GM21723 (cell line): ENCODE measurements around the gene SLC37A4.
"Not testable (repeated sequence)": the region's sequence is repeated elsewhere in the genome, so short reads cannot be mapped to it uniquely, and the experiment has no call there.

Source experiments
- ATAC-seq: cut with Tn5 transposase; IDR thresholded peaks from one replicate; pipeline ENCODE4 v1.9.1; 2021; ENCODE audit warnings: mild to moderate bottlenecking, moderate library complexity; ENCODE audit not compliant: unreplicated experiment

SLC37A4 gene

GRCh38 chr11:119042927-119043326 is 12.2 kb upstream of the SLC37A4 start:
- no peak for ATAC-seq

GRCh38 chr11:119041821-119042514 is 11.3 kb upstream of the SLC37A4 start:
- no peak for ATAC-seq

GRCh38 chr11:119039471-119039870 is 8.8 kb upstream of the SLC37A4 start:
- not testable (repeated sequence) for ATAC-seq

- ATAC-seq: no peak
These were observed 8.2 kb upstream of the SLC37A4 start for GRCh38 chr11:119038884-119039283.

- ATAC-seq: no peak
These were observed 4.1 kb upstream of the SLC37A4 start for GRCh38 chr11:119034813-119035212.

GRCh38 chr11:119033421-119033820 is 2.7 kb upstream of the SLC37A4 start:
- ATAC-seq: not testable (repeated sequence)

- no peak for ATAC-seq
These were observed 1.2 kb upstream of the SLC37A4 start for GRCh38 chr11:119031912-119032280.

GRCh38 chr11:119030029-119030328 is 698 bp downstream of the SLC37A4 start:
- peak; percentile 26 for ATAC-seq

GRCh38 chr11:119029340-119030028 is 1.2 kb downstream of the SLC37A4 start:
- ATAC-seq: peak; percentile 23

GRCh38 chr11:119029069-119029339 is 1.7 kb downstream of the SLC37A4 start:
- no peak for ATAC-seq

GRCh38 chr11:119028346-119029068 is 2.2 kb downstream of the SLC37A4 start:
- no peak for ATAC-seq

GRCh38 chr11:119027561-119028345 is 2.9 kb downstream of the SLC37A4 start:
- no peak for ATAC-seq

- ATAC-seq: no peak
These were observed 3.7 kb downstream of the SLC37A4 start for GRCh38 chr11:119026970-119027369.

GRCh38 chr11:119025978-119026766 is 4.5 kb downstream of the SLC37A4 start:
- ATAC-seq: no peak

- no peak for ATAC-seq
These were observed 5.1 kb downstream of the SLC37A4 start for GRCh38 chr11:119025541-119025940.

GRCh38 chr11:119025099-119025473 is 5.6 kb downstream of the SLC37A4 start:
- no peak for ATAC-seq

GRCh38 chr11:119024430-119025098 is 6.1 kb downstream of the SLC37A4 start:
- no peak for ATAC-seq

- ATAC-seq: no peak
These were observed 6.9 kb downstream of the SLC37A4 start for GRCh38 chr11:119023741-119024140.

GRCh38 chr11:119021631-119022030 is 9.0 kb downstream of the SLC37A4 start:
- no peak for ATAC-seq

- no peak for ATAC-seq
These were observed 10.7 kb downstream of the SLC37A4 start for GRCh38 chr11:119019996-119020395.
